Nephron progenitor cell (in vitro differentiated cells): ENCODE data around the gene OR5H15.
"Not testable (repeated sequence)": the region's sequence is repeated elsewhere in the genome, so short reads cannot be mapped to it uniquely, and the experiment has no call there.

Experiments used
- DNase-seq: peaks from one replicate; pipeline ENCODE4 v3.0.0; 2021
- H3K27ac Mint-ChIP-seq: 2 replicates; pipeline ENCODE4 v1.8.0; 2021; ENCODE audit warnings: mild to moderate bottlenecking, moderate library complexity, mixed read lengths
- H3K27me3 Mint-ChIP-seq: 2 replicates; pipeline ENCODE4 v1.8.0; 2021; ENCODE audit warnings: mild to moderate bottlenecking, low read depth, mixed read lengths; ENCODE audit not compliant: poor library complexity
- H3K36me3 Mint-ChIP-seq: 2 replicates; pipeline ENCODE4 v1.8.0; 2021; ENCODE audit warnings: low read depth, mixed read lengths
- H3K4me1 Mint-ChIP-seq: 2 replicates; pipeline ENCODE4 v1.8.0; 2021; ENCODE audit warnings: mixed read lengths
- H3K4me3 Mint-ChIP-seq: 2 replicates; pipeline ENCODE4 v1.8.0; 2021; ENCODE audit warnings: mild to moderate bottlenecking, moderate library complexity, mixed read lengths
- H3K9me3 Mint-ChIP-seq: 2 replicates; pipeline ENCODE4 v1.8.0; 2021; ENCODE audit warnings: mild to moderate bottlenecking, moderate library complexity, mixed read lengths
- TF ChIP-seq, protein P1 (sequence below): fragments of 200-600 bp; sonication (generic); IDR thresholded peaks from 2 replicates; pipeline ENCODE4 v1.5.0; 2021; ENCODE audit warnings: antibody characterized with exemption

Gene OR5H15

DNA sequence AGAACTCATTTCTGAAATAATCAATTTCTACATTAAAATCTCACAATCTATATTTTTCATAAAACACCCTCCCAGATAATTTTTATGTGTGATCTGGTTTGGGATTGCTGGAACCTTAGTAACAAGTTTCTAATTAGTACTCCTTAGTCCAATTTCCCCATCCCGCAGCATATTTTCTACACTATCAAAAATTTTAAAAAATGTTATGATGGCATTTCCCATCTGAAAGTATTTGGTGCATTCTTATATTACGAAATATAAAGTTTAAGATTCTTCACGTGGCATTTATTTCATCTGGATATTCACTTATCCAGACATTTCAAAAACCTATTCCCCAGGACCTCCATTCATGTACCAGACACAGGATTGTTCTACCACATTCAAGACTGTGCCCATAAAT is 17.7 kb upstream of the OR5H15 start:
- H3K27ac Mint-ChIP-seq: no peak overlapping the region
- H3K9me3 Mint-ChIP-seq: no peaks in the 10 kb centered on the region
- H3K27me3 Mint-ChIP-seq: no peaks in the 10 kb centered on the region
- TF ChIP-seq, protein P1, sequence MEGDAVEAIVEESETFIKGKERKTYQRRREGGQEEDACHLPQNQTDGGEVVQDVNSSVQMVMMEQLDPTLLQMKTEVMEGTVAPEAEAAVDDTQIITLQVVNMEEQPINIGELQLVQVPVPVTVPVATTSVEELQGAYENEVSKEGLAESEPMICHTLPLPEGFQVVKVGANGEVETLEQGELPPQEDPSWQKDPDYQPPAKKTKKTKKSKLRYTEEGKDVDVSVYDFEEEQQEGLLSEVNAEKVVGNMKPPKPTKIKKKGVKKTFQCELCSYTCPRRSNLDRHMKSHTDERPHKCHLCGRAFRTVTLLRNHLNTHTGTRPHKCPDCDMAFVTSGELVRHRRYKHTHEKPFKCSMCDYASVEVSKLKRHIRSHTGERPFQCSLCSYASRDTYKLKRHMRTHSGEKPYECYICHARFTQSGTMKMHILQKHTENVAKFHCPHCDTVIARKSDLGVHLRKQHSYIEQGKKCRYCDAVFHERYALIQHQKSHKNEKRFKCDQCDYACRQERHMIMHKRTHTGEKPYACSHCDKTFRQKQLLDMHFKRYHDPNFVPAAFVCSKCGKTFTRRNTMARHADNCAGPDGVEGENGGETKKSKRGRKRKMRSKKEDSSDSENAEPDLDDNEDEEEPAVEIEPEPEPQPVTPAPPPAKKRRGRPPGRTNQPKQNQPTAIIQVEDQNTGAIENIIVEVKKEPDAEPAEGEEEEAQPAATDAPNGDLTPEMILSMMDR: no peak
- no peak for DNase-seq
- H3K4me3 Mint-ChIP-seq: no peak overlapping the region
- H3K36me3 Mint-ChIP-seq: no peaks in the 10 kb centered on the region
- H3K4me1 Mint-ChIP-seq: no peaks in the 10 kb centered on the region

DNA sequence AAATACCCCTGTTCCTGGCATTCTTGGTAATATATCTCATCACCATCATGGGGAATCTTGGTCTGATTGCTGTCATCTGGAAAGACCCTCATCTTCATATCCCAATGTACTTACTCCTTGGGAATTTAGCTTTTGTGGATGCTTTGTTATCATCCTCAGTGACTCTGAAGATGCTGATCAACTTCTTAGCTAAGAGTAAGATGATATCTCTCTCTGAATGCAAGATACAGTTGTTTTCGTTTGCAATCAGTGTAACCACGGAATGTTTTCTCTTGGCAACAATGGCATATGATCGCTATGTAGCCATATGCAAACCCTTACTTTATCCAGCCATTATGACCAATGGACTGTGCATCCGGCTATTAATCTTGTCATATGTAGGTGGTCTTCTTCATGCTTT is 17.0 kb upstream of the OR5H15 start:
- H3K4me3 Mint-ChIP-seq, H3K4me1 Mint-ChIP-seq, H3K36me3 Mint-ChIP-seq, DNase-seq, H3K9me3 Mint-ChIP-seq, H3K27me3 Mint-ChIP-seq, H3K27ac Mint-ChIP-seq: not testable (repeated sequence)

DNA sequence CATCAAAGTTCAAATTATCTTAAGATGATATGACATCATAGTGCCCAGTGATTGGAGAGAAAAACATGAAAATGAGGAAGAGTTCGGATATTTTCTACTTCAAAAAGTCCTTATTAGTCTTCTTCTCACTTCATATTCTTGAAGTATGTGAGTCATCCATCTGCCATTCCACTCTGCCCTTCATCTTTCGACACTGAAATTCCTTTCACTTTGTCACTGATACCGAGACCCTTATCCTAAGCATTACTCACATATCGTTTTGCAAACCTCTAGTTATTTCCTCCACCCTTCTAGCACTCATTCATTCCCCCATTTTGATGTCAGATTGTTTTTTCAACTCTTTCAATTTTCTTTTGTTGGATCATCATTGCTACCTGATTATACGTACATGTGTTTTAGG is 15.3 kb upstream of the OR5H15 start:
- Mint-ChIP-seq H3K27ac (no peak overlapping the region), H3K36me3 (no peaks in the 10 kb centered on the region), H3K4me1 (no peaks in the 10 kb centered on the region), H3K4me3 (no peak overlapping the region), H3K9me3 (no peaks in the 10 kb centered on the region), H3K27me3 (no peaks in the 10 kb centered on the region)
- DNase-seq: no peak
- TF ChIP-seq, protein P1: no peak

DNA sequence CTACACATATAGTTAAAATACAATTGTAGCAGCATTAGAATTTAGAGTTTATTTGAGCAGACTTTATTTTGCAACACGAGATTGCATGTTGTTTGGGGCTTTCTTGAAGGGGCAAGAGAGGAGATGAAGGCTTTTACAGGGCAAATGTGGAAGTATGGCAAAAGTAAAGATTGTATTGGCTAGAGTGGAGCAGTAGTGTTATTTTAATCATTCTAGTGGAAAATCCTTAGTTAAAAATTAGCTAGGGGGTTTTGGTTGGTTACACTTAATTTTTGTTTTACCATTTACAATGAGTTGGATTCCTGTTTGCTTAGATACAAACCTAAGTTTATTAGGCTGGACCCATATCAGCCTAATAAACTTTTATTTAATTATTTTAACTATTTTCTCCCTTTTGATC is 4.6 kb downstream of the OR5H15 start:
- Mint-ChIP-seq H3K4me3 (no peak overlapping the region), H3K27ac (no peak overlapping the region), H3K27me3 (no peaks in the 10 kb centered on the region), H3K4me1 (no peaks in the 10 kb centered on the region), H3K9me3 (peaks cover 18% of the 10 kb centered on the region), H3K36me3 (no peaks in the 10 kb centered on the region)
- TF ChIP-seq, protein P1: no peak
- DNase-seq: no peak

DNA sequence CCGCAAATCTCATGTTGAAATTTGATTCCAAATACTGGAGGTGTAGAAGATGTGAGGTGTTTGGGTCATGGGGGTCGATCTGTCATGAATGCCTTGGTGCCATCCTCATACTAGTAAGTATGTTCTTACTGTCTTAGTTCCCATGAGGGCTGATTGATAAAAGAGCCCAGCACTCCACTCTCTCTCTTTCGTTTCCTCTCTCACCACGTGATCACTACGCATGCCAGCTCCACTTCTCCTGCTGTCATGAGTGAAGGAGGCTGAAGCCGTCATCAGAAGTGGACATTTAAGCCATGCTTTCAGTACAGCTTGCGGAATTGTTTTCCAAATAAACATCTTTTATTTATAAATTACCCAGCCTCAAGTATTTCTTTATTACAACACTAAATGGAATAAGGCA is 6.1 kb downstream of the OR5H15 start:
- no peaks in the 10 kb centered on the region for H3K36me3 Mint-ChIP-seq
- no peaks in the 10 kb centered on the region for H3K4me1 Mint-ChIP-seq
- H3K27me3 Mint-ChIP-seq: no peaks in the 10 kb centered on the region
- DNase-seq: no peak
- TF ChIP-seq, protein P1: no peak
- H3K4me3 Mint-ChIP-seq: no peak overlapping the region
- peaks cover 30% of the 10 kb centered on the region for H3K9me3 Mint-ChIP-seq
- H3K27ac Mint-ChIP-seq: no peak overlapping the region

DNA sequence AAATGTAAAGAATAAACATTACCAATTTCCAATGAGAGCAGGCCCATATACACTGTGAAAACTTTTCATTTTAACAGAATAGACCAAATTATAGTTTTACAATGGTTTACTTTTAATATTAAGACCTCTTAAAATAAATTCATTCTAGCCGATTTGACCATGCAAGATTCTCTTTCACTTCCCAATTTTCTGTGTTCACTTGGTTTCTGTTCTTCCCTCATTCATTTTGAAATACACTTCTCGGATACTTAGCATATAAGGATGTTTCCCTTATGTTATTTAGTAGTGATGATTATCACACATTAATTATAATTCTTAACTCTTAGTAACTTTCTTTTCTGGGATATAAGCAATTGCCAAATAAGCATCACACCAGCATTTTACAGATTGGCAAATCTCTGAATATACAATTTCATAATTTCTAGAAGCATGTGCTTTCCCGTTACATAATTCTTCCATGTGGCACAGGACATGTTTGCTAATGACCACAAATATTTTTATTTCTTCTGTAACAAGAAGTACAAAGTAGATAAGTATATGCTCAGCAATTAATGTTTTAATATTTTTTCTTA is 13.9 kb downstream of the OR5H15 start:
- no peaks in the 10 kb centered on the region for H3K27me3 Mint-ChIP-seq
- H3K9me3 Mint-ChIP-seq: peaks cover 26% of the 10 kb centered on the region
- no peak overlapping the region for H3K4me3 Mint-ChIP-seq
- no peak for DNase-seq
- H3K36me3 Mint-ChIP-seq: no peaks in the 10 kb centered on the region
- no peak overlapping the region for H3K27ac Mint-ChIP-seq
- TF ChIP-seq, protein P1: no peak
- H3K4me1 Mint-ChIP-seq: no peaks in the 10 kb centered on the region
